HS-5 (cell line): Measurements from ENCODE around the gene MALAT1.
A peak's percentile ranks its signal among the peaks of the same experiment; 100 is the strongest.
"Not testable (repeated sequence)": the region's sequence is repeated elsewhere in the genome, so short reads cannot be mapped to it uniquely, and the experiment has no call there.

Source experiments
- DNase-seq: peaks from one replicate; pipeline ENCODE4 v3.0.0-alpha.2; 2012; ENCODE audit warnings: low read depth

The MALAT1 gene

DNA sequence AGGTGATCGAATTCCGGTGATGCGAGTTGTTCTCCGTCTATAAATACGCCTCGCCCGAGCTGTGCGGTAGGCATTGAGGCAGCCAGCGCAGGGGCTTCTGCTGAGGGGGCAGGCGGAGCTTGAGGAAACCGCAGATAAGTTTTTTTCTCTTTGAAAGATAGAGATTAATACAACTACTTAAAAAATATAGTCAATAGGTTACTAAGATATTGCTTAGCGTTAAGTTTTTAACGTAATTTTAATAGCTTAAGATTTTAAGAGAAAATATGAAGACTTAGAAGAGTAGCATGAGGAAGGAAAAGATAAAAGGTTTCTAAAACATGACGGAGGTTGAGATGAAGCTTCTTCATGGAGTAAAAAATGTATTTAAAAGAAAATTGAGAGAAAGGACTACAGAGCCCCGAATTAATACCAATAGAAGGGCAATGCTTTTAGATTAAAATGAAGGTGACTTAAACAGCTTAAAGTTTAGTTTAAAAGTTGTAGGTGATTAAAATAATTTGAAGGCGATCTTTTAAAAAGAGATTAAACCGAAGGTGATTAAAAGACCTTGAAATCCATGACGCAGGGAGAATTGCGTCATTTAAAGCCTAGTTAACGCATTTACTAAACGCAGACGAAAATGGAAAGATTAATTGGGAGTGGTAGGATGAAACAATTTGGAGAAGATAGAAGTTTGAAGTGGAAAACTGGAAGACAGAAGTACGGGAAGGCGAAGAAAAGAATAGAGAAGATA lies at the start of gene MALAT1:
Gene MALAT1, plus strand, starts transcription at position 69 of the 736 bp plus-strand sequence.
- DNase-seq, result peak; percentile 84

DNA sequence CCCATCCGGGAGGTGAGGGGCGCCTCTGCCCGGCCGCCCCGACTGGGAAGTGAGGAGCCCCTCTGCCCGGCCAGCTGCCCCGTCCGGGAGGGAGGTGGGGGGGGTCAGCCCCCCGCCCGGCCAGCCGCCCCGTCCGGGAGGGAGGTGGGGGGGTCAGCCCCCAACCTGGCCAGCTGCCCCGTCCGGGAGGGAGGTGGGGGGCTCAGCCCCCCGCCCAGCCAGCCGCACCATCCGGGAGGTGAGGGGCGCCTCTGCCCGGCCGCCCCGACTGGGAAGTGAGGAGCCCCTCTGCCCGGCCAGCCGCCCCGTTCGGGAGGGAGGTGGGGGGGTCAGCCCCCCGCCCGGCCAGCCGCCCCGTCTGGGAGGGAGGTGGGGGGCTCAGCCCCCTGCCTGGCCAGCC lies 47.5 kb upstream of the MALAT1 start:
- DNase-seq, result not testable (repeated sequence)

DNA sequence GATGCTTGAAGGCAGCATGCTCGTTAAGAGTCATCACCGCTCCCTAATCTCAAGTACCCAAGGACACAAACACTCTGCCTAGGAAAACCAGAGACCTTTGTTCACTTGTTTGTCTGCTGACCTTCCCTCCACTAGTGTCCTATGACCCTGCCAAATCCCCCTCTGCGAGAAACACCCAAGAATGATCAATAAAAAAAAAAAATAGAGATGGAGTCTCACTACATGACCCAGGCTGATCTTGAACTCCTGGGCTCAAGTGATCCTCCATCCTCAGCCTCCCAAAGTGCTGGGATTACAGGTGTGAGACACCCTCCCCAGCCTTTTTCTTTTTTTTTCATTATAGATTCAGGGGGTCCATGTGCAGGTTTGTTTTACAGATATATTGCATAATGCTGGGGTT lies 46.6 kb upstream of the MALAT1 start:
- not testable (repeated sequence) for DNase-seq

DNA sequence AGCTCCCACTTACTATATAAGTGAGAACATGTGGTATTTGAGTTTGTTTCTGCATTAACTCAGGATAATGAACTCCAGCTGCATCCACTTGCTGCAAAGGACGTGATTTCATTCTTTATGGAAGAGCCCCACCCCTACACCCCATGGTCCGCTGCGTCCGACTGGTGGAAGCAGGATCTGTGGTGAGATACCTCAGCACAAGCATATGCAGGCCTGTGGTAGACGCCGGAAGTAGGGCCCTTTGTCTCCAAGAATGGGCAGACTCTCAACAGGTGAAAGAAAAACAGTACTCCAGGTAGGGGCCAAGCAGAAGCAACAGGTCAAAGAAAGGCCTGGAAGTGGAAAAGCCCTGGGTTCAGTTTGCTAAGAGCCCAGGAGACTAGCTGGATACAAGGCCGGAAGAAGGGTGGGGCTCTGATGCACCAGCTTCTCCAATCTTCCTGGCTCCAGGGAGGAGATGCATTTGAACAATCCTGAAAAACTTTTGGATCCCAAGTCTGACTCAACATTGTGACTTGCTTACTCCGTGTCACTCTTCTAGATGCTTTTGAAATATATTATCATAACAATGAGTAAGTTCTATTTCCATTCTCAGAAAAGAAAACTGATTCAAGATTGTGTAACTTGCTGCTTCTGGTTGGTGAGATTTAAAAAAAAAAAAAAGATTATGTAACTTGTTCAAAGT lies 45.9 kb upstream of the MALAT1 start:
- peak; percentile 93 for DNase-seq

DNA sequence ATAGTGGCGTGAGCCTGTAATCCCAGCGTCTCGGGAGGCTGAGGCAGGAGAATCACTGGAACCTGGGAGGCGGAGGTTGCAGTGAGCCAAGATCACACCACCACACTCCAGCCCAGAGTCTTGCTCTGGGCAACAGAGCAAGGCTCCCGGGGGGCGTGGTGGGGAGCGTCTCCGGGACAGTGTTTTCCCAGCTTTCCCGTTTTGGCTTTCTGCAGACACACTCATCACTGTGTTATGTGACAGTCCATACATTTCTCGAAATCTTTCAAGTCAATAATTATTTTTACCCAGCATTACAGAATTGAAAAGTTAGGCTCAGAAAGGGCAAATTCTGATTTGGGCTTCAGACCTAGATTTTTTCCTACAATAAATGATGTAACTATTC lies 44.5 kb upstream of the MALAT1 start:
- DNase-seq, result no peak

DNA sequence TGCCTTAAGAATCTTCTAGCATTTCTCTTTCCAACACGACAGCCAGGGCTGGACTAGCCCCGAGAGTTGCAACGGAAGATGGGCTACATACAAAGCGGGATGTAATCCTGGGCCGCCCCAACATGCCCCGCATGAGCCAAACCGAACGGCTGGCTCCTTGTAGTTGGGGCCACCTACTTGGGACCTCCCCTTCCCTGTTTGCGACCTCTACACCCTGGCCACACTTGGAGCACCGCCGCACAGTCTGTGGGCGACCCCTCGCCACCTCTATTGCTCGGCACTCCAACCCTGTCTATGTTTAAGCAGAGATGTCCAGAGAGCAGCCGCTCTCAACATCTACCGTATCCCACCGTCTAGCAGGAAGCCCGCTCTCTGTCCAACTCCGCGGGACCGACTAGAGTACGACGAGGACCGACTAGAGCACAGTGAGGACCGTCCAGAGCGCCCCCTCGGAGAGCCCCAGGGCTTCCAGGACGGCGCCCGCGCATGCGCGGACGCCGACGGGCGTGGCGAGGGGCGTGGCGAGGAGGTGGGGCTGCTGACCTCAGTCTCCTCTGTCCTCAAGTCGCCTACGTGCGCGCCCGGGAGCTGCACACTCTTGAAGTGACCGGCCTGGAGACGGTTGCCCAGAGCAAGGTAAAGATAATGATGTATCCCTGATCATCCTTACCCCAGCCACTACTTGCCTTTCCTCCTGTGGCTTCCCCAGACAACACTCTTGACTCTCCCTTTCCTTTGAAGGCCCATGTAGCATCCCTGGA lies 44.0 kb upstream of the MALAT1 start:
- no peak for DNase-seq

DNA sequence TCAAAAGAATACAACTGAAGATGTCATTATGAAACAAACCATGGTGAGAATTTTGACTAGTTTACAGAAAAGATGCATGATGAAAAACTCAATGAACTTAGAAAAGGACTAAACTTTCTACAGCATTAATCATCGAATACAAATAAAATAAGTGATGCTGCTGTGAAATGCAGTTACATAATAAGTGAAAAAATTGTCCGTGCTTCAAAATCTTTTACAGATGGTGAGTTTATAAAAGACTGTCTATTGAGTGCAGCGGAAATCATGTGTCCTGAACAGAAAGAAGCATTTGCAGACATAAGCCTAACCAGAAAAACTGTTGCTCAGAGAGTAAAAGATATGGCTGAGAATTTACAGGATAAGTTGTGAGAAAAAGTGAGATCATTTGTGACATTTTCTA lies 42.4 kb upstream of the MALAT1 start:
- no peak for DNase-seq

DNA sequence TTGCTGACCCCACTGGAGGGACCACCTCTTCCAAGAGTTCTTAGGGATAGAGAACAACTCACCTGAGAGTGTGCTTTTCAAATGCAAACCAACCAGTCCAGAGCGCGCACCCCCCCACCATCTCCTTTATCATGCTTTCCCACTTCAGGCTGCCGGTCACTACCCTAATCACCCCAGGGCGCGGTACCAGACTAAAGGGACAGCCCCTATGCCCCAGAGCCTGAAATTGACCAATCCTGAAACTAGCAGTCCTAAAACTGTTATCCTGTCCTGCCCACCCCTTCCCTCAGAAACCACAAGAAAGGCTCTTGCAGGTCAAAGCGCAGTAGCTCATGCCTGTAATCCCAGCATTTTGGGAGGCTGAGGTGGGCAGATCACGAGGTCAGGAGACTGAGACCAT lies 39.3 kb upstream of the MALAT1 start:
- no peak for DNase-seq

DNA sequence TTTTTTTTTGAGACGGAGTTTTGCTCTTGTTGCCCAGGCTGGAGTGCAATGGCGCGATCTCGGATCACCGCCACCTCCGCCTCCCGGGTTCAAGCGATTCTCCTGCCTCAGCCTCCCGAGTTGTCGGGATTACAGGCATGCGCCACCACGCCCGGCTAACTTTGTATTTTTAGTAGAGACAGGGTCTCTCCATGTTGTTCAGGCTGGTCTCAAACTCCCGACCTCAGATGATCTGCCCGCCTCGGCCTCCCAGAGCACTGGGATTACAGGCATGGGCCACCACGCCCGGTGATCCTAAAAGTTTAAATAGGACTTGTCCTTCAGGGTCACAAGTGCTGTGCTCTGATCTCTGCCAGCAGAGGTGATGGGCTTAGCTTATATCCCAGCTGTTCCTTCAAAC lies 33.4 kb upstream of the MALAT1 start:
- DNase-seq, result not testable (repeated sequence)

DNA sequence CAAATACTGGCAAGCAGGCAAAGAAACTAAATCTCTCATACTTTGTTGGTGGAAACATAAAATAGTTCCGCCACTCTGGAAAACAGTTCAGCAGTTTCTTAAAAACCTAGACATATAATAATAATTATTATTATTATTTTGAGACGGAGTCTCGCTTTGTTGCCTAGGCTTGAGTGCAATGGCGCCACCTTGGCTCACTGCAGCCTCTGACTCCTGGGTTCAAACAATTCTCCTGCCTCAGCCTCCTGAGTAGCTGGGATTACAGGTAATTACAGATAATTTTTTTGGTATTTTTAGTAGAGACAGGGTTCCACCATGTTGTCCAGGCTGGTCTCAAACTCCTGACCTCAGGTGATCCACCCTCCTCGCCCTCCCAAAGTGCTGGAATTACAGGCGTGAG lies 31.5 kb upstream of the MALAT1 start:
- DNase-seq, result not testable (repeated sequence)

DNA sequence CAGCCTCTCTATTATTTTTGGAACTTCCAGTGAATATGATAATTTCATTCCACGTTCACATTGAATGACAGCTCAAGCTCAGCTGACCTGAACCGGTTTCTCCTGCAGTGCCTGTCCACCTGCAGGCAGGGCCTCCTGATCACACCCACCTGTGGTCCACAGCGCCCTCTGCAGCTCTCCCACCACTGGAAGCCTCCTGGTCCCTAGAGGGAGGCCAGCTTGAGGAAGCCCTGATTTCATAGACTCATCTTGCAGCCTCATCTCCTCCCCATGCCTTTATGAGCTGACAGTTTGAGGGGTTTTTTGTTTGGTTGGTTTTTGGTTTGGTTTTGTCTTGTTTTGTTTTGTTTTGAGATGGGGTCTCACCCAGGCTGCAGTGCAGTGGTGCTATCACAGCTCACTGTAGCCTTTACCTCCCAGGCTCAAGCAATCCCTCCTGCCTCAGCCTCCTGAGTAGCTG lies 29.9 kb upstream of the MALAT1 start:
- no peak for DNase-seq

DNA sequence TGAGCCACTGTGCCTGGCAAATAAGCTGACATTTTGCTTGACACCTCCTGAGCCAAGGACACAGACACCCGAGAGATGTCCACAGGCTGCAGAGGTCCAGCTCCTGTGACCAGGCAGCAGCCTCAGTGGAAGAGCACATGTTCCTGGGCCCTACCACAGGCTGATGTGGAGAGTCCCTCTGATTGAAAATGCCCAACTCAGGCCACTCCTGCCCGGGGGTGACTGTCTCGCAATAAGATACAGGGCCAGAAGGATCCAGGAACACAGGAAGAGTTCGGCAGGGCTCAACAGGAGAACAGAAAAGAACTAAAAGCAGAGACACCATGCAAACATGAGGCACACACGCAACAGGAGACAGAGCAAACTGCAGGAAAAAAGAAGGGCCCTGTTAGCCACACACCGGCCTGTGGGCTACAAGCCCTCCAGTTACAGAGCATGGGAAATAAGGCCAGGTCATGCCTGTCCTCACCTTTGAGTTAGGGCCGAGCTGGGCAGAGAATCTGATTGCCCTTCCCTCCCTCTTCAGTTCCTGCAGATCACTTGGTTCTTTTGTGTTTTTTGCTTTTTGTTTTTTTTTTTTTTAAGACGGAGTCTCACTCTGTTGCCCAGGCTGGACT lies 28.3 kb upstream of the MALAT1 start:
- DNase-seq, result no peak

DNA sequence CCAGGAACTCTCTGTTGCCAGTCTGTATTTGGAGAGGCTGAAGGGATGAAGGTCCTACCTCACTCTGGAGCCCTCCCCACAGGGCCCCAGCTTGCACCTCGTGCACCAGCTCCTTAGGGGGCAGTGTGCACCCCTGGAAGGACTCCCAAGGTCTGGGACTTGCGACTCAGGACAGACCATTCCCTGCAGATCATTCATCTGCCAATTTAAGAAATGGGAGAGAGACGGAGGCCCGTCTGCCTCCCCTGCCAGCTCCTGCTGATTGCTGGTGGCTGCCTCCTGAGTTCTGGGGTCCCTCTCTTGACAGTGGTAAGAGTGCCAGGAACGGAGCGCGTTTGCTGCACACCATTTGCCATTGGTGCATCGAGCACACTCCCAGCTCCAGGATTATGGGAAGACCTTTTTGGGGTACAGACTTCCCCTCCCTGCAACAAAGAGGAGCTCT lies 27.4 kb upstream of the MALAT1 start:
- DNase-seq, result no peak

DNA sequence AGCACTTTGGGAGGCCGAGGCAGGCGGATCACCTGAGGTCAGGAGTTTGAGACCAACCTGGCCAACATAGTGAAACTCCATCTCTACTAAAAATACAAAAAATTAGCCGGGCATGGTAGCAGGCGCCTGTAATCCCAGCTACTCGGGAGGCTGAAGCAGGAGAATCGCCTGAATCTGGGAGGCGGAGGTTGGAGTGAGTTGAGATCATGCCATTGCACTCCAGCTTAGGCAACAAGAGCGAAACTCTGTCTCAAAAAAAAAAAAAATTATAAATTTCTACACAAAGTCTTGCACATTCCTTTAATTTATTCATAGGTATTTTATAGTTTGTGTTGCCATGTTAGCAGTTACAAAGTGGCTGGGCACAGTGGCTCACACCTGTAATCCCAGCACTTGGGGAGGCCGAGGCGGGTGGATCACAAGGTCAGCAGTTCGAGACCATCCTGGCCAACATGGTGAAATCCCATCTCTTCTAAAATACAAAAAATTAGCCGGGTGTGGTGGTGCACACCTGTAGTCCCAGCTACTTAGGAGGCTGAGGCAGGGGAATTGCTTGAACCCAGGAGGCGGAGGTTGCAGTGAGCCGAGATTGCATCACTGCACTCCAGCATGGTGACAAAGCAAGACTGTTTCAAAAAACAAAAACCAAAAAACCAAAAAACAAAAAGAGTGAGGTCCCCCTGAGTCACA lies 26.1 kb upstream of the MALAT1 start:
- DNase-seq, result not testable (repeated sequence)

DNA sequence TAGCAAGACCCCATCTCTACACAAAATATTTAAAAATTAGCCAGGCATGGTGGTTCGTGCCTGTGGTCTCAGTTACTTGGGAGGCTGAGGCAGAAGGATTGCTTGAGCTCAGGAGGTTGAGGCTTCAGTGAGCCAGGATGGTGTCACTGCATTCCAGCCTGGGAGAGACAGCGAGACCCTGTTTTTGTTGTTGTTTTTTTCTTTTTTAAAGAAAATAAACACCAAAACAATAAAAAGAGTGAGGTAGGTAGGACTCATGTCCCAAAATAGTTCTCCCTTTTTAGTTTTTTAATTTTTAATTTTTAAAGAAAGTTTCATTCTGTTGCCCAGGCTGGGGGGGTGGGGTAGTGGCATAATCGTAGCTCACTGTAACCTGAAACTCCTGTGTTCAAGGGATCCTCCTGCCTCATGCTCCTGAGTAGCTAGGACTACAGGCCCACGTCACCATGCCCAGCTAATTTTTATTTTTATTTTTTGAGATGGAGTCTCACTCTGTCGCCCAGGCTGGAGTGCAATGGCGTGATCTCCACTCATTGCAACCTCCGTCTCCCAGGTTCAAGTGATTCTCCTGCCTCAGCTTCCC lies 25.5 kb upstream of the MALAT1 start:
- DNase-seq, result no peak

DNA sequence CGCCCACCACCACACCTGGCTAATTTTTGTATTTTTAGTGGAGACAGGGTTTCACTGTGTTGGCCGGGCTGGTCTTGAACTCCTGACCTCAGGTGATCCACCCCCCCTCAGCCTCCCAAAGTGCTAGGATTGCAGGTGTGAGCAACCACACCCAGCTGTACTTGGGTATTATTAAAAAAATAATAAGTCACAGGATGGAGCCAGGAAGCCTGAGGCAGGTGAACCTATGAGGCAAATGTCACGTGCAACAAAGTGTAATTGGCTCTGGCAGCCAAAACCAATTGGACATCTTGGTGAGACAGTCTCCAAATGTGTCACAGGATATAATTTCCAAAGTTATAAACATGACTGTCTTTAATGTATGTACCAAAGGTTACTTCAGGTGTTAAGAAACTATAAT lies 24.0 kb upstream of the MALAT1 start:
- DNase-seq, result no peak

DNA sequence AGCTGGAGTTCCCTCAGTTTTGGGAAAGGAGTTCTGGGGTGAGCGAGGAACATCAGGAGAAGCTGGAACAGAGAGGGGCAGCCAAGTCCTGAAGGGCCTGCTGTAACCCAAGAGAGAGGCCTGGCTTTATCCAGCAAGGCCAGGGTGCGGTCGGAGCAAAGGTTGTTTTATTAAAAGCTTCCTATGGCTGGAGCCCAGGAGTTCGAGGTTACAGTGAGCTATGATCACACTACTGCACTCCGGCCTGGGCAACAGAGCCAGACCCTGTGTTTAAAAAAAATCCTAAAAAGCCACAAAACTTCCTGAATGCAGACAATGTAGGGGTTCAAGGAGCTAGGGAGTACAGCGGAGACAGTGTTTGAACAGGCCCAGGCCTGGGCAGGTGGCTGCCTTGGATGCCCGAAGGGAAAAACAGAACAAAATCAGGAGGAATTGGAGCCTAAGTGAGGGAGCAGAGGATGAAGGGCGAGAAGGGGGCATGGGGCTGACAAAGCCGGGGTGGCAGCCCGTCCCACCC lies 22.2 kb upstream of the MALAT1 start:
- no peak for DNase-seq

DNA sequence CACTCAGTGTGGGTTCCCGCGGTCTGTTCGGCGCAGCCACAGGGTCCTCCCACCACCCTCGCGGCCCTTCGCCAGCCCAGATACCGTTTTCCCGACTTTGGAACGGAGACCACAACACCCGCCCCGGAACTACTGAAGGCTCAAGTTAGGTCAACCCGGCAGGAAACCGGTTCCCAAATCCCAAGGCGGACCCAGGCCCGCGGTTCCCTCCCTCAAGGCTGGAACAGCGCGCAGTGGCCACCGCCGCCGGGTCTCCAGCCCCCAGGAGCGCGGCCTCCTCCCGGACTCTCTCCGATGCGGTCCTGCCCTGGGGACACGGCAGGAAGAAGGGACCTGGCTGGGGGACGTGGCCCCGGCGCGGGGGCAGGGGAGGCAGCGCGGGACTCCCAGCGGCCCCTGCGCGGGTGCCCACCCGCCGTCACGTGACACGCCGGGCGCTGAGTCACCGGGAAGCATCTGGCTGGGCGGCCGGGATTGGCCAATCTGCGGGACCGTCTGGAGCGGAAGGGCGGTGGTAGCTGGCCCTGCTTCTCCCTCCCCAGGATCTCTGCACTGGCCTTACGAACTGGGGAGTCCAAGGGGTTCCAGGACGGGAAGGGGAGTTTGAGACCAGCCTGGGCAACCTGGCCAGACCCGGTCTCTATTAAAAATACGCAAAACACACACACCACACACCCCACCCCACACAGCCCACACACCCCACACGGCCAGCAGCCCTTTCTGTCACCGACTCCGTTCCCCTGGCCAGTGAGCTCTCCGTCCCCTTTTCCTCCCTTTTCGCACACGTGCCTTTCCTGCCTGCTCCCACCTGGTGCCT lies 21.5 kb upstream of the MALAT1 start:
- peak; percentile 82 for DNase-seq

DNA sequence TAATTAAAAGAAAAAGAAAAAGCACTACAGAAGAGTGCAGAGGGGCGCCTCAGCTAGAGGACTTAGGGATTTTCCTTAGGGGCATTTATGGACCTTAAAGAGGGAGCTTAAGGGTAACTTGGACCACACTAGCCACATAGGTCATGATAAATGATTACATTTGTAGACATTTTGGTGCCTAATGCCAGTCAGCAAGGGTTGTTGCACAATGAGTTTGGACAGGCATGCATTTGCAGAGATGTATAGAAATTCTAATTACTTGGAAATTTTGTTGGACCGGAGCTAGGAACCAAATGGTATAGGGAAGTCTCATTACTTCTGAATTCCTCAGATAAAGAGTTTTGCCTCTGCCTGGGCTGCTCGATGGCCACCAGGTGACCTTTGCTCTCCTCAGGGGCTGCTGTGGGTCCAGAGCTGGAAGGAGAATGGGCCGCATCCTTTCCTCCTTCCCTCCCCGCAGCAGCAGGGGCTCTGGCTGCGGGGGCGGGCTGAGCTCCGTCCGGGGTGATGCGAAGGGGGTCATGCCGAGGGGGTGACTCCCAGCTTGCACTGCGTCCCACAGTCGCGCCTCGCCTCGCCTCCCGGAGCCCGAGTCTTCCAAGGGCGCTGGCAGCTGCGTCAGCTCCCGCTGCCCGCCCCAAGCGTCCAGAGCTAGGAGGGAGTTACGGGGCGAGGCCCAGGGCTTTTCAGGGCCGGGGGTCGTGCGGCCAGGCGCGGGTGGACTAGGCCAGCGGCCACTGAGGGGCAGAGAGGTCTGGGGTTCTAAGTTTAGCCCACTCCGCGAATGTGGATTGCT lies 20.3 kb upstream of the MALAT1 start:
- no peak for DNase-seq
